ENCODE measurements around the gene ECM1. TPM values are rescaled to one million over a fixed set of nuclear protein-coding genes. Genes with fewer than 3 reads are reported as not detected.

ECM1 gene
- 1.2 and 1.6 TPM in 2 replicates for total RNA-seq

GRCh38 chr1:150507912-150508864, at the start of gene ECM1:
ECM1 (plus strand) TSS chr1:150508109; CDS start chr1:150508210, 101 bp downstream.
- intact Hi-C loops (cut with micrococcal nuclease): no loop called here

- intact Hi-C loops (cut with micrococcal nuclease): loop anchor here (1.0 to 5.0 kb wide), 2 partner anchors 51 to 68 kb away; partner anchors contain the start of gene FALEC
Observed at GRCh38 chr1:150464422-150464826, 43.5 kb upstream of the ECM1 start.

- intact Hi-C loops (cut with micrococcal nuclease): no loop called here
Observed at GRCh38 chr1:150466964-150467363, 40.9 kb upstream of the ECM1 start.

GRCh38 chr1:150469291-150469690, 38.6 kb upstream of the ECM1 start:
- intact Hi-C loops (cut with micrococcal nuclease): no loop called here

- intact Hi-C loops (cut with micrococcal nuclease): no loop called here
Observed at GRCh38 chr1:150472601-150473200, 35.2 kb upstream of the ECM1 start.

- intact Hi-C loops (cut with micrococcal nuclease): no loop called here
Observed at GRCh38 chr1:150473659-150474058, 34.2 kb upstream of the ECM1 start.

- intact Hi-C loops (cut with micrococcal nuclease): no loop called here
Observed at GRCh38 chr1:150474869-150475268, 33.0 kb upstream of the ECM1 start.

- intact Hi-C loops (cut with micrococcal nuclease): no loop called here
Observed at GRCh38 chr1:150476754-150477153, 31.2 kb upstream of the ECM1 start.

- intact Hi-C loops (cut with micrococcal nuclease): no loop called here
Observed at GRCh38 chr1:150477320-150477719, 30.6 kb upstream of the ECM1 start.

- intact Hi-C loops (cut with micrococcal nuclease): no loop called here
Observed at GRCh38 chr1:150477733-150478132, 30.2 kb upstream of the ECM1 start.

GRCh38 chr1:150479370-150479769, 28.5 kb upstream of the ECM1 start:
- intact Hi-C loops (cut with micrococcal nuclease): no loop called here

GRCh38 chr1:150479927-150480352, 28.0 kb upstream of the ECM1 start:
- intact Hi-C loops (cut with micrococcal nuclease): loop anchor here (10.0 kb wide), 1 partner anchor 215 kb away; the partner anchor contains the start of gene APH1A

GRCh38 chr1:150484431-150484830, 23.5 kb upstream of the ECM1 start:
- intact Hi-C loops (cut with micrococcal nuclease): loop anchor here (10.0 kb wide), 1 partner anchor 220 kb away; the partner anchor contains the start of gene APH1A

- intact Hi-C loops (cut with micrococcal nuclease): loop anchor here (10.0 kb wide), 1 partner anchor 220 kb away; the partner anchor contains the start of gene APH1A
Observed at GRCh38 chr1:150484861-150485260, 23.0 kb upstream of the ECM1 start.

- intact Hi-C loops (cut with micrococcal nuclease): loop anchor here (1.0 to 10.0 kb wide), 7 partner anchors 28 to 476 kb away; partner anchors contain the start of genes APH1A, ENSA, FALEC and OTUD7B
Observed at GRCh38 chr1:150486966-150487762, 20.7 kb upstream of the ECM1 start, which contains the start of gene TARS2. TARS2 (plus strand) TSS chr1:150487419; CDS start chr1:150487451, 32 bp downstream.

- intact Hi-C loops (cut with micrococcal nuclease): loop anchor here (1.0 to 10.0 kb wide), 7 partner anchors 28 to 477 kb away; partner anchors contain the start of genes APH1A, ENSA, FALEC and OTUD7B
Observed at GRCh38 chr1:150487763-150488115, 20.2 kb upstream of the ECM1 start.

GRCh38 chr1:150493175-150493574, 14.7 kb upstream of the ECM1 start:
- intact Hi-C loops (cut with micrococcal nuclease): no loop called here

GRCh38 chr1:150498342-150498741, 9.6 kb upstream of the ECM1 start:
- intact Hi-C loops (cut with micrococcal nuclease): no loop called here

- intact Hi-C loops (cut with micrococcal nuclease): no loop called here
Observed at GRCh38 chr1:150505431-150505830, 2.5 kb upstream of the ECM1 start.

GRCh38 chr1:150508982-150509381, 1.1 kb downstream of the ECM1 start:
- intact Hi-C loops (cut with micrococcal nuclease): no loop called here

GRCh38 chr1:150511551-150511950, 3.6 kb downstream of the ECM1 start:
- intact Hi-C loops (cut with micrococcal nuclease): loop anchor here (10.0 kb wide), 1 partner anchor 257 kb away; the partner anchor contains the start of gene CA14

Measured in T-helper 2 cell treated with Interferon-gamma antibody and Interleukin-4, amounts not matched to agents 100 ng/mL and 5 ng/mL, for 36 hours (primary cell).